Right atrium auricular region (tissue), 2 donors: Measurements from ENCODE around the gene KCNMA1. TPM values are rescaled to one million over a fixed set of nuclear protein-coding genes. Genes with fewer than 3 reads are reported as not detected.
"Not testable (repeated sequence)": the region's sequence is repeated elsewhere in the genome, so short reads cannot be mapped to it uniquely, and the experiment has no call there.

Experiments
- DNase-seq: peaks from one replicate; pipeline ENCODE4 v3.0.0-alpha.2; 2019; ENCODE audit warnings: low spot score
- H3K27ac ChIP-seq, 2 donors: fragments of 200-600 bp; sonication (generic); 1 replicate in 1 of 2; 2 replicates in 1 of 2; pipeline ENCODE4 v1.5.1; 2016 to 2019
- H3K27me3 ChIP-seq, 2 donors: fragments of 200-600 bp; sonication (generic); one replicate each; pipeline versions ENCODE4 v1.5.1 to v1.6.0; 2017 to 2019
- H3K36me3 ChIP-seq: fragments of 200-600 bp; sonication (generic); one replicate; pipeline ENCODE4 v1.5.1; 2016
- H3K4me1 ChIP-seq, 2 donors: fragments of 200-600 bp; sonication (generic); one replicate each; pipeline versions ENCODE4 v1.5.1 to v1.6.0; 2017 to 2019
- H3K4me3 ChIP-seq, 2 donors: fragments of 200-600 bp; sonication (generic); 1 replicate in 1 of 2; 2 replicates in 1 of 2; pipeline ENCODE4 v1.5.1; 2017 to 2019; ENCODE audit warnings: mild to moderate bottlenecking in 1 of 2, moderate library complexity in 1 of 2
- H3K9me3 ChIP-seq, 2 donors: fragments of 200-600 bp; sonication (generic); one replicate each; pipeline ENCODE4 v1.5.1; 2019
- total RNA-seq, 2 donors: library from RNA; depleted of rRNA; stranded (reverse); fragments of >200 nt; gene quantifications; one replicate each; pipeline ENCODE4 v1.1.0, GENCODE V29; 2016
- TF ChIP-seq, protein P1 (sequence below), 2 donors: fragments of 200-600 bp; sonication (generic); IDR thresholded peaks; one replicate each; pipeline ENCODE4 v1.5.1; 2019; ENCODE audit warnings: antibody characterized with exemption in 2 of 2

Gene KCNMA1
- total RNA-seq, 2 donors from 2014 or later = 2.3 to 3.5 TPM

DNA sequence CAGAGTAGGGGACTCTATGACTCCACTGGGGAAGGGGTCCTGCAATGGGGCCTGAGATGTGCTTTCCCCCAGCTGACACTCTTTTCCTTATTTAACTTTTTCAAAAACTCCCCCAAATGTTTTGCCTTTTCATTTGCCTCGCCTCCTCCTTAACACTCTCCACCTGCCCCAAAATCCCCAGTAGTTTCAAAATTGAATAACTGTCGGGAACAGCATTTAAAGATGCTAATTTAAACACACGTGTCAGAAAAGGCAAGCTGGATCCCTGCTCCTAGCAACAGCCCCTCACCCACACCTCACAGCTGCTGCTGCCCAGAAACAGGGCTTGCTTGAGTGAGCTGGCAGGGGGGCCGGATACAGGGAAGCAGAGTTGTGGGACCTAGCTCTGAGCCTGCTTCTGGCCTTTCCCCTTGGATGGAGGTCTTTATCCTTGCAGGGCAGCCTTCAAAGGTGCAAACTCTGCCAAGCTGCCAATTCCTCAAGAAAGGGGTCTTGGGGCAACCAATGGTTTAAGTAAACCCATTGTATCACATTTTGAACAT, 115.3 kb downstream of the KCNMA1 start:
- Histone ChIP-seq H3K4me3 (no peak overlapping the region), H3K27ac (no peak overlapping the region), H3K36me3 (no peaks in the 10 kb centered on the region), H3K9me3 (no peaks in the 10 kb centered on the region), H3K4me1 (no peaks in the 10 kb centered on the region), H3K27me3 (no peaks in the 10 kb centered on the region)
- TF ChIP-seq, protein P1, sequence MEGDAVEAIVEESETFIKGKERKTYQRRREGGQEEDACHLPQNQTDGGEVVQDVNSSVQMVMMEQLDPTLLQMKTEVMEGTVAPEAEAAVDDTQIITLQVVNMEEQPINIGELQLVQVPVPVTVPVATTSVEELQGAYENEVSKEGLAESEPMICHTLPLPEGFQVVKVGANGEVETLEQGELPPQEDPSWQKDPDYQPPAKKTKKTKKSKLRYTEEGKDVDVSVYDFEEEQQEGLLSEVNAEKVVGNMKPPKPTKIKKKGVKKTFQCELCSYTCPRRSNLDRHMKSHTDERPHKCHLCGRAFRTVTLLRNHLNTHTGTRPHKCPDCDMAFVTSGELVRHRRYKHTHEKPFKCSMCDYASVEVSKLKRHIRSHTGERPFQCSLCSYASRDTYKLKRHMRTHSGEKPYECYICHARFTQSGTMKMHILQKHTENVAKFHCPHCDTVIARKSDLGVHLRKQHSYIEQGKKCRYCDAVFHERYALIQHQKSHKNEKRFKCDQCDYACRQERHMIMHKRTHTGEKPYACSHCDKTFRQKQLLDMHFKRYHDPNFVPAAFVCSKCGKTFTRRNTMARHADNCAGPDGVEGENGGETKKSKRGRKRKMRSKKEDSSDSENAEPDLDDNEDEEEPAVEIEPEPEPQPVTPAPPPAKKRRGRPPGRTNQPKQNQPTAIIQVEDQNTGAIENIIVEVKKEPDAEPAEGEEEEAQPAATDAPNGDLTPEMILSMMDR (IDR thresholded peaks at IDR 0.05) = no peak
- no peak for DNase-seq

DNA sequence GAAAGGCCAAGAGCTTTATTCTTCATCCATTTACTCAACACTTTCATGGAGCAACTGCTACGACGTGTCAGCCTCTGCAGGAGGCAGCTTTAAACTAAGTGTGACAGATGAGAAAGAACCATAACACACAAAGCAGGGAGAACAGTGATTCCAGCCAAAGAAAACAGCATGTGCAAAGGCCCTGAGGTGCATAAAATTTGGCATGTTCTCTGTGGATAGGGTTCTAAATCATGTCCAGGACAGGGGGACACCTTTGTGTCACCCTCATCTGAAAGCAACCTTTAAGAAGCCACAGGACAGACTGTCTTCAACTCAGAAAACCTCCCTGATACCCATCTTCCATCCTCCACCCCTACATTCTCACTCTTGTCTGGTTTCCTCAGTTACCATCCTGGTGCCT, 116.6 kb downstream of the KCNMA1 start:
- Histone ChIP-seq H3K27ac (no peak overlapping the region), H3K27me3 (no peaks in the 10 kb centered on the region), H3K36me3 (no peaks in the 10 kb centered on the region), H3K9me3 (no peaks in the 10 kb centered on the region), H3K4me1 (no peaks in the 10 kb centered on the region), H3K4me3 (no peak overlapping the region)
- TF ChIP-seq, protein P1 (IDR thresholded peaks at IDR 0.05) = no peak
- no peak for DNase-seq

DNA sequence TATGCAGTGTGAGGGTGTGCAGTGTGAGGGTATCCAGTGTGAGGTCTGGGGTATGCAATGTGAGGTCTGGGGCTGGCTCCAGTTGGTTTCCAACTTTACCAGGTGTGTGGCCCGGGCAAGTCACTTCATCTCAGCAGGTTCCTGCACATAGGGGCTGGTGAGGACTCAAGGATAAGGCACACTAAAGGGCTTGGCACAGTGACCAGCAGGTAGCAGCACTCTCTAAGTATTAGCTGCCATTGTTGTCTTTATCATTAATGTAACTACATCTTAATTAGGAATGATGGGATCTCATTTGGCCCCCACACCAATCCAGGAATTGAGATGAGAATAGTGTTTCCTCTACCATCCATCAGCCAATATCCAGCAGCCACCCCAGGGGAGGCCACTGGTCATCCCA, 117.3 kb downstream of the KCNMA1 start:
- DNase-seq = no peak
- H3K27me3 ChIP-seq = no peaks in the 10 kb centered on the region
- no peaks in the 10 kb centered on the region for H3K9me3 ChIP-seq
- no peak overlapping the region for H3K27ac ChIP-seq
- H3K4me1 ChIP-seq = no peaks in the 10 kb centered on the region
- H3K4me3 ChIP-seq = no peak overlapping the region
- no peaks in the 10 kb centered on the region for H3K36me3 ChIP-seq
- TF ChIP-seq, protein P1 (IDR thresholded peaks at IDR 0.05) = no peak

DNA sequence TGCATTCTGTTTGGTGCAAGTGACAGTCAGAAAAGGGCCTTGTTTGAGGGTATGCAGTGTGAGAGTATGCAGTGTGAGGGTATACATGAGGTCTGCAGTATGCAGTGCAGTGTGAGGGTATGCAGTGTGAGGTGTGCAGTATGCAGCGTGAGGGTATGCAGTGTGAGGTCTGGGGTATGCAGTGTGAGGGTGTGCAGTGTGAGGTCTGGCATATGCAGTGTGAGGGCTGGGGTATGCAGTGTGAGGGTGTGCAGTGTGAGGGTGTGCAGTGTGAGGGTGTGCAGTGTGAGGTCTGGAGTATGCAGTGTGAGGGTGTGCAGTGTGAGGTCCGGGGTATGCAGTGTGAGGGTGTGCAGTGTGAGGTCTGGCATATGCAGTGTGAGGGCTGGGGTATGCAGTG, 117.8 kb downstream of the KCNMA1 start:
- DNase-seq, H3K4me1 ChIP-seq, H3K9me3 ChIP-seq, H3K27ac ChIP-seq, H3K4me3 ChIP-seq, H3K36me3 ChIP-seq, H3K27me3 ChIP-seq: not testable (repeated sequence)

DNA sequence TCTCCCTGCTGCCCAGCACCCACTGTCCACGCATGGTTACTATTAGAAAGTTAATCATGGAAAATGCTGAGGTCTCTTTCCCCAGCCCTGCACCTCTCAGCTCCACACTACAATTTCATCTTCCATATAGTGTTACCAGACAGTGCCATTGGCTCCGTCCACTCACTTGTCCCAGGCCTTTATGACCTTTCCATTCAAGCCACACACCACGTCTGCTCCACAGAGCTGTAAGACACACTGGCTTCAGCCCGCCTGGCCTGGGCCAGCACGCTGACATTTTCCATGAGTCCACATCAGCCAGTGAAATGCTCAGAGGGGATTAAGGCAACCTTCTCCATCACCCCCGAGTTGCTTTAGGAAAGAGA, 118.7 kb downstream of the KCNMA1 start:
- Histone ChIP-seq H3K27ac (no peak overlapping the region), H3K4me1 (no peaks in the 10 kb centered on the region), H3K4me3 (no peak overlapping the region), H3K36me3 (no peaks in the 10 kb centered on the region), H3K9me3 (no peaks in the 10 kb centered on the region), H3K27me3 (no peaks in the 10 kb centered on the region)
- TF ChIP-seq, protein P1 (IDR thresholded peaks at IDR 0.05) = no peak
- DNase-seq = no peak

DNA sequence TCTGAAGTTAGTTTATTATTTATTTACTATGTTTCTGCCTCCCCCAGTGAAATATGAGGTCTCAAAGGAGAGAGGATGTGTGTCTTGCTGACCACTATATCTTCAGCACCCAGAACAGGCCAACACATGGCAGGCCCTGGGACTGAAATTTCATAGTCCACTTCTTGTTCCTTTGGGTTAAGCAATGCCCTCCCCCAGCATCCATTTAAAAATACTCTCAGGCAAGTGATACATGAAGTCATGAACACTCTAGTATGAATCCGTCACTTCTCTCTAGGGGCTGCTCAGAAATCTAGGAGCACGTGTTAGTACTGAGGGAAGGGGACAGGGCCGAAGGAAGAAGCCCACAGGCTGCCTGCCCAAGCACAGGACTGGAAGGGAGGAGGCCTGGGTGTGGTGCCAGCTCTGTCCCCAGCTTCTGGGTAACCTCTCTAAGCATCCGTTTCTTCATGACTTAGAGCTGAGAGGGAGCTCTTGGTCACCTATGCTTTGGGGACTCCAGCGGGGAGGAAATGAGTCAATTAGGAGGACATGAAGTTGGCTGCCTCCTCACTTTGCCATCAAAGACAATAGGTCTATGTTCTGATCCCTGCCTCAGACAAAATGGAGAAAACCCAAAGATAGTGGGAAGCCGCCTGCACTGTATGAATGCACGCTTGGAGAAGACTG, 119.2 kb downstream of the KCNMA1 start:
- no peaks in the 10 kb centered on the region for H3K9me3 ChIP-seq
- H3K4me1 ChIP-seq = no peaks in the 10 kb centered on the region
- no peaks in the 10 kb centered on the region for H3K36me3 ChIP-seq
- TF ChIP-seq, protein P1 (IDR thresholded peaks at IDR 0.05) = no peak
- H3K27me3 ChIP-seq = no peaks in the 10 kb centered on the region
- DNase-seq = no peak
- no peak overlapping the region for H3K27ac ChIP-seq
- no peak overlapping the region for H3K4me3 ChIP-seq
